ENCODE results near the gene CHMP4A. TPM values are rescaled to one million over a fixed set of nuclear protein-coding genes. Genes with fewer than 3 reads are reported as not detected.

The CHMP4A gene
- total RNA-seq, 1 donor from 2014 or later = 33.1 TPM

DNA sequence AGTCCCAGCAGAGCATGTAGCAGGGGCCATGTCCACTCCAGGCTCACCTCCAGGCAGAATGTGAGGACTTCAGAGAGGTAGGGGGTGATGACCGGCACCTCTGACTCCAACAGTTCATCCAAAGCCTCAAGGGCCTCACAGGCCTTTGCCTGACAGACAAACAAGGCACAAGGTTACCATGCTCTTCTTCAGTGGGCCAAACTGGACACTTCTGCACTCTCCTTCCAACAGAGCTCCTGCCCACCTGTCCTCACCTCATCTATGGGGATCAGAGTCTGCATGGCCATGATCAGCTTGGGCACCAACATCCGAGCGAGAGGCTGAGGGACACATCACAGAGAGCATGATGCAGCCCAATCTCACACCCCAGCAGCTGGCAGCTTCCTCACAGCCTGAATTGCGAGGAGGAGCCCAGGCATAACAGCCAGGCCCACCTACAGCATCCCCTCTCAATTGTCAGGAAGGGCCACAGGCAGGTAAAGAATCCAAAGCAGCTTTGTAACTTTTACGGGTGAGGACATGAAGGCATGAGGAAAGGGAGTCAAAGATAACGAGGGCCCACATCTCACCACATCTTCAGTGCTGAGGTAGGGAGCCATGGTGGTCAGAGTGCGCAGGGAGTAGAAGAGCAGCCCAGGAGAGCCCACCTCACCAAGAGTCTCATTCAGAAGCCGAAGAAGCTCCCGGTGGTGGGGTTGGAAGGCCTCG is 26.3 kb downstream of the CHMP4A start:
- Histone ChIP-seq H3K27ac (replicated peaks) (no peak overlapping the region), H3K4me1 (peaks cover 21% of the 10 kb centered on the region), H3K36me3 (peaks cover 69% of the 10 kb centered on the region), H3K4me3 (no peak overlapping the region), H3K27me3 (ENCODE audit: low read depth) (no peaks in the 10 kb centered on the region), H3K9me3 (replicated peaks) (no peaks in the 10 kb centered on the region)
- intact Hi-C loops (cut with micrococcal nuclease) = no loop called here
- no peak for DNase-seq
- TF ChIP-seq, protein P1, sequence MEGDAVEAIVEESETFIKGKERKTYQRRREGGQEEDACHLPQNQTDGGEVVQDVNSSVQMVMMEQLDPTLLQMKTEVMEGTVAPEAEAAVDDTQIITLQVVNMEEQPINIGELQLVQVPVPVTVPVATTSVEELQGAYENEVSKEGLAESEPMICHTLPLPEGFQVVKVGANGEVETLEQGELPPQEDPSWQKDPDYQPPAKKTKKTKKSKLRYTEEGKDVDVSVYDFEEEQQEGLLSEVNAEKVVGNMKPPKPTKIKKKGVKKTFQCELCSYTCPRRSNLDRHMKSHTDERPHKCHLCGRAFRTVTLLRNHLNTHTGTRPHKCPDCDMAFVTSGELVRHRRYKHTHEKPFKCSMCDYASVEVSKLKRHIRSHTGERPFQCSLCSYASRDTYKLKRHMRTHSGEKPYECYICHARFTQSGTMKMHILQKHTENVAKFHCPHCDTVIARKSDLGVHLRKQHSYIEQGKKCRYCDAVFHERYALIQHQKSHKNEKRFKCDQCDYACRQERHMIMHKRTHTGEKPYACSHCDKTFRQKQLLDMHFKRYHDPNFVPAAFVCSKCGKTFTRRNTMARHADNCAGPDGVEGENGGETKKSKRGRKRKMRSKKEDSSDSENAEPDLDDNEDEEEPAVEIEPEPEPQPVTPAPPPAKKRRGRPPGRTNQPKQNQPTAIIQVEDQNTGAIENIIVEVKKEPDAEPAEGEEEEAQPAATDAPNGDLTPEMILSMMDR (IDR thresholded peaks at IDR 0.05; ENCODE audit: borderline replicate concordance) = no peak

DNA sequence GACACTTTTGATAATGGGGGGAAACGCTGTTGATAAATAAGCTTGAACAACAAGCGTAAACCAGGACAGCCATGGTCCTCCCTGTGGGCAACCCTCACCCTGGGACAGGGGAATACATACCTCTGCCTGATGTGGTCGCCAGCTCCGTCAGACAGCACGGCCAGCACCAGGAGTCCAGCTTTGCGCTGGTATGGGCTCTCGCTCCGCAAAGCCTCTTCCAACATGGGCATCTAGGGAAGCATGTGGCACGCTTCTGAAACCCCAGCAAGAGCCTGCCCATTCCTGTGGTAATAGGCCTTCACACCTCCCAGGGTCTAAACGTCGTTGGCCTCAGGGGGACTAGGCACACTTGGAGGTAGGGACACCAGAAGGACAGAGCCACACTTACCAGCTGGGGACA is 27.5 kb downstream of the CHMP4A start:
- DNase-seq = no peak
- intact Hi-C loops (cut with micrococcal nuclease) = no loop called here
- TF ChIP-seq, protein P1 (IDR thresholded peaks at IDR 0.05; ENCODE audit: borderline replicate concordance) = no peak

DNA sequence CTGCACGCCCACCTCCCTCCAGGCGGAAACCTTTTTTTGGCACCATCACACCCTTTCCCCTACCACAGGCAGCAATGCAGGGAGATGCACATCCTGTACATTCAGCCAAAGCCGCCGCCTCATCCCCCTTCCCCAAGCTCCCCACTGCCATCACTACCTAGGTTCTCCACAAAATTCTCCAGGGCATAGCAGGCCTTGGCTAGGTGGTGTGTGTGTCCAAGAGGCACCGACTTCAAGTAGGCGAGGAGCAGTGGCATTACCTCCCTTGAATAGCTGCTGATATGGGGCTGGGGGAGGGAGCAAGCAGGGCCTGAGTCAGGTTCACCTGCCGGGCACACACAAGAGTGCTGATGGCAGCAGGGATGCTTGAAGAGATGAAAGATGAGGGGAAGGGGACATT is 28.3 kb downstream of the CHMP4A start:
- peaks cover 65% of the 10 kb centered on the region for H3K36me3 ChIP-seq
- TF ChIP-seq, protein P1 (IDR thresholded peaks at IDR 0.05; ENCODE audit: borderline replicate concordance) = no peak

More for the DNA sequence above, 27.5 kb downstream of the CHMP4A start:
- H3K4me1 ChIP-seq = peaks cover 22% of the 10 kb centered on the region
- H3K4me3 ChIP-seq = no peak overlapping the region
- no peaks in the 10 kb centered on the region for H3K27me3 ChIP-seq (ENCODE audit: low read depth)
- H3K36me3 ChIP-seq = peaks cover 70% of the 10 kb centered on the region
- H3K27ac ChIP-seq (replicated peaks) = no peak overlapping the region
- no peaks in the 10 kb centered on the region for H3K9me3 ChIP-seq (replicated peaks)

DNA sequence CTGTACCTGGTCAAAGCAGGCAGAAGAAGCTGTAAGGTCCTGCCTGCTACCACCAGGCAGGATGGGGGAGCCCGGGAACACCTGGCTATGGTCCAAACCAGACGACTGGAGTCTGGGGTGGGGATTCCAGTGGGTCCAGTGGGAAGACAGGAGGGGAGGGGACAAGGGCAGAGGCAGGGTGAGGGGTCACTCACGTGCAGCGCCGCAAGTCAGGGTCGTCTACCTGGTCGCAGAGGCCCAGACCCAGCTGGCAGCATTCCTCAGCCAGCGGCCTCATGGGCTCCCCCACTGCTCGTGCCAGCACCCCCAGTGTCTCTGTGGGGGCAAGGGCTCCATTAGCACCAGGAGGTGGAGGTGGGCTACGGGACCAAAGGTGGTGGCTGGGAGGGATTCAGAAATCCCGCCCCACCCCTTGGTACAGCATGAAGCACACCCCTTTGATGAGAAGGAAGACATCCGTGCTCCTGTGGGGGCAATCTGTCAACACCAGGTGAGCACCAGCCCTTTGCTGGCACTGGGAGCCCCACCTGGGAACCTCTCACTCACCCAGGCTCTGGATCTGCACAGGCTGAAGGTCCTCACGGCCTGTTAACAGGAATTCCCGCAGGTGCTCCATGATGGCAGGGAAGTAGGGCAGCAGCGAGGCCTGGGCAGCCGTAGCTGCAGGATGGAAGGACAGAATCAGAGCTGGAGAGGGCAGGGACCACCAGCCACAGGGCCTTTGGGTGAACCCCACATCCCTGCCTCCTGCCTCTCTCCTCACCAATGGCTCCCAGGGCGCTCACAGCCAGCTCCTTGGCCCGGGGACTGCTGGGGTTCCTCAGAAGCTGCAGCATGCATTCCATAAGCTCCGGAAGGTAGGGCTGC is 29.0 kb downstream of the CHMP4A start:
- Histone ChIP-seq H3K9me3 (replicated peaks) (no peaks in the 10 kb centered on the region), H3K27me3 (ENCODE audit: low read depth) (no peaks in the 10 kb centered on the region), H3K27ac (replicated peaks) (no peak overlapping the region), H3K4me3 (no peak overlapping the region), H3K36me3 (peaks cover 68% of the 10 kb centered on the region), H3K4me1 (peaks cover 36% of the 10 kb centered on the region)
- intact Hi-C loops (cut with micrococcal nuclease) = no loop called here
- no peak for DNase-seq
- TF ChIP-seq, protein P1 (IDR thresholded peaks at IDR 0.05; ENCODE audit: borderline replicate concordance) = no peak

More for the DNA sequence above, 28.3 kb downstream of the CHMP4A start:
- intact Hi-C loops (cut with micrococcal nuclease) = no loop called here
- Histone ChIP-seq H3K4me1 (peaks cover 30% of the 10 kb centered on the region), H3K27ac (replicated peaks) (no peak overlapping the region), H3K9me3 (replicated peaks) (no peaks in the 10 kb centered on the region), H3K4me3 (no peak overlapping the region), H3K27me3 (ENCODE audit: low read depth) (no peaks in the 10 kb centered on the region)
- DNase-seq = no peak

DNA sequence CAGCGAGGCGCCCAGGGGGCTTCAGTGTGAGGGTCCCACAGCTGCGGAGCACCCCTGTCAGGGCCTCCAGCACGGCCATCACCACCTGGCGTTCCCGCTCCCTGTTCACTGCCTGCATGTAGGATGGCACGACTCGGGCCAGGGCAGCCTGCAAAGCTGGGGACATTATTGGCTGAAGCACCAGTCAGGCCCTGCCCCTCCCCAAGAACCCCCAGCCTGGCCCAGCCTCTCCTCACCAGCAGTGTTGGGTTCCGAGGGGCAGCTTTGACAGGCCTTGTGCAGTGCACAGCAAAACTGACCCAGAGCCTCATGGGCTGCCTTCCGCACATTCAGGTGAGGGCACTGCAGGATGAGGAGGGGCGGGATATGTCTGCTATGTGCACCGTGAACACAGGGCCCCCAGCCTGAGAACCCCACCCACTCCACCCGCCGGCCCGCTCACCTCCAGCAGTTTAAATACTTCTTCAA is 30.2 kb downstream of the CHMP4A start:
- Histone ChIP-seq H3K36me3 (peaks cover 76% of the 10 kb centered on the region), H3K9me3 (replicated peaks) (no peaks in the 10 kb centered on the region), H3K27me3 (ENCODE audit: low read depth) (no peaks in the 10 kb centered on the region), H3K4me1 (peaks cover 25% of the 10 kb centered on the region), H3K4me3 (no peak overlapping the region), H3K27ac (replicated peaks) (no peak overlapping the region)
- no peak for DNase-seq
- TF ChIP-seq, protein P1 (IDR thresholded peaks at IDR 0.05; ENCODE audit: borderline replicate concordance) = no peak
- intact Hi-C loops (cut with micrococcal nuclease) = no loop called here

Data from left ventricle myocardium inferior (tissue), 1 donor.